ENCODE measurements around the gene UPP2. TPM values are rescaled to one million over a fixed set of nuclear protein-coding genes. Genes with fewer than 3 reads are reported as not detected.

The UPP2 gene
- total and polyA plus RNA-seq, 2 experiments from 2014 or later, result 0.70 TPM; not detected in 1

GRCh38 chr2:158112992-158113391 is 11.3 kb downstream of the UPP2 start:
- TF ChIP-seq EZH2phosphoT487 (IDR thresholded peaks at IDR 0.05; ENCODE audit: low read depth, severe bottlenecking, unreplicated experiment) (no peak), CTCF (IDR thresholded peaks at IDR 0.05; ENCODE audit: poor library complexity) (no peak), EZH2 (IDR thresholded peaks at IDR 0.05; ENCODE audit: borderline replicate concordance) (no peak)
- no peak for DNase-seq (ENCODE audit: low spot score)
- H3K9me2 ChIP-seq (replicated peaks; ENCODE audit: insufficient read depth), result no peaks in the 10 kb centered on the region
- H3K79me2 ChIP-seq, result no peaks in the 10 kb centered on the region
- H3K27ac ChIP-seq, result no peak overlapping the region
- WGBS (ENCODE audit: low lambda C conversion rate, missing lambda C conversion rate), result 62% methylated on average over 4 of the region's 4 CpGs
- H3K4me3 ChIP-seq, result no peak overlapping the region
- no peak overlapping the region for H3K4me2 ChIP-seq
- no peak overlapping the region for H2AFZ ChIP-seq
- no peaks in the 10 kb centered on the region for H3K36me3 ChIP-seq (replicated peaks; ENCODE audit: insufficient read depth, low read depth)
- no peaks in the 10 kb centered on the region for H3K4me1 ChIP-seq (ENCODE audit: insufficient read depth)
- no peaks in the 10 kb centered on the region for H3K9me3 ChIP-seq (ENCODE audit: low read depth)
- H4K20me1 ChIP-seq (ENCODE audit: insufficient read depth, poor library complexity, severe bottlenecking), result no peaks in the 10 kb centered on the region
- no peaks in the 10 kb centered on the region for H3K27me3 ChIP-seq

- H3K79me2 ChIP-seq, result no peaks in the 10 kb centered on the region
- WGBS (ENCODE audit: low lambda C conversion rate, missing lambda C conversion rate), result 77% methylated on average over 4 of the region's 4 CpGs
- no peak overlapping the region for H3K4me3 ChIP-seq
- no peak overlapping the region for H3K4me2 ChIP-seq
- no peak overlapping the region for H3K27ac ChIP-seq
- no peaks in the 10 kb centered on the region for H3K9me2 ChIP-seq (replicated peaks; ENCODE audit: insufficient read depth)
- no peak for TF ChIP-seq EZH2 (IDR thresholded peaks at IDR 0.05; ENCODE audit: borderline replicate concordance)
- no peaks in the 10 kb centered on the region for H3K36me3 ChIP-seq (replicated peaks; ENCODE audit: insufficient read depth, low read depth)
- no peaks in the 10 kb centered on the region for H3K9me3 ChIP-seq (ENCODE audit: low read depth)
- no peaks in the 10 kb centered on the region for H3K27me3 ChIP-seq
- H4K20me1 ChIP-seq (ENCODE audit: insufficient read depth, poor library complexity, severe bottlenecking), result no peaks in the 10 kb centered on the region
- H2AFZ ChIP-seq, result no peak overlapping the region
- no peak for DNase-seq (ENCODE audit: low spot score)
- H3K4me1 ChIP-seq (ENCODE audit: insufficient read depth), result no peaks in the 10 kb centered on the region
Observed at GRCh38 chr2:158113741-158114295, 12.1 kb downstream of the UPP2 start.

DNA sequence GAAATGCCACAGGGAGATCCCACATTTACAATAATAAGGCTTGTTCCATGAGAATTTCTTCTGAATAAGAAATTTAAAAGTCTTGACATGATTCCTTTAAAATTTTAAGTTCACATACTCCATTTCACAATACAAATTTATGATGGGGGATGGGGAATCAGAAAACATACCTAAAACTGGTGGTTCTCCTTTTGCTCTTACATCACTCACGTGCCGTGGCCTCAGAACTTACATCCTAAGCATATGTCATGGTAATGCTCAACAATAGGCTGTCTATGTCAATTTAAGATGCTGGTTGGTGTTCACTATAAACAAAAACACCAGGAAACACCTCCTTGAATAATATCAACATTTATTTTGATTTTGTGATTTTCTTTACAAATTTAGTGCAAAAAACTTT is 12.8 kb downstream of the UPP2 start:
- Histone ChIP-seq H3K9me2 (replicated peaks; ENCODE audit: insufficient read depth) (no peaks in the 10 kb centered on the region), H3K36me3 (replicated peaks; ENCODE audit: insufficient read depth, low read depth) (no peaks in the 10 kb centered on the region), H3K27me3 (no peaks in the 10 kb centered on the region), H4K20me1 (ENCODE audit: insufficient read depth, poor library complexity, severe bottlenecking) (no peaks in the 10 kb centered on the region), H2AFZ (no peak overlapping the region), H3K4me3 (no peak overlapping the region), H3K27ac (no peak overlapping the region), H3K9me3 (ENCODE audit: low read depth) (no peaks in the 10 kb centered on the region), H3K79me2 (no peaks in the 10 kb centered on the region), H3K4me2 (no peak overlapping the region), H3K4me1 (ENCODE audit: insufficient read depth) (no peaks in the 10 kb centered on the region)
- 92% methylated on average over 2 of the region's 2 CpGs for whole genome bisulfite sequencing (ENCODE audit: low lambda C conversion rate, missing lambda C conversion rate)
- no peak for TF ChIP-seq CTCF (IDR thresholded peaks at IDR 0.05; ENCODE audit: poor library complexity)
- TF ChIP-seq EZH2 (IDR thresholded peaks at IDR 0.05; ENCODE audit: borderline replicate concordance), result no peak
- TF ChIP-seq EZH2phosphoT487 (IDR thresholded peaks at IDR 0.05; ENCODE audit: low read depth, severe bottlenecking, unreplicated experiment), result no peak
- DNase-seq (ENCODE audit: low spot score), result no peak

DNA sequence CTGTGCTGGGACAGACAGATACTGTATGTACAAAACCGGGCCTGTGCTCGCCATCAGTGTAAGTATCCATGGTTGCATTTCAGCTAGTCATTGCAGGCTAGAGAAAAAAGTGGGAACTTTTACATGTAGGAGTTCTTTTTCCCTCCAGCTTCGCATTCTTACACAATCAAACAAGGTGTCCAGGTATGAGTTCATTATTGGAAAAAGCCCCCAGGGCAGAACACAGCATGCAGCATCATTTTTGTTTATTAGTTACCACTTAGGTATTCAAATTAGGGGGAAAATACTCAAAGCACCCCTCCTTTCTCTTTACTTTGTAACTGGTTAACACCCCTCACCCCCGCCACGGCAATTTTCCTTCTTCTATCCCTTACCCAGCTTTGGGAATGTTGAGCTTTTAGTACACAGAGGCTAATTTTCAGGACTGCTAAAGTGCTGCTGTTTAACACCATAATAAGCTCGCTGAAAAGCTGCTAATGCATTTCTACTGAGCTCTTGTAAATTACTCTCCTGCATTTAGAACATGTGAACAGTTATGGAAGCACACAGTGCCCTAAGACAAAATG is 13.6 kb downstream of the UPP2 start:
- Histone ChIP-seq H3K36me3 (replicated peaks; ENCODE audit: insufficient read depth, low read depth) (no peaks in the 10 kb centered on the region), H3K79me2 (no peaks in the 10 kb centered on the region), H3K4me3 (no peak overlapping the region), H3K4me2 (no peak overlapping the region), H3K27me3 (no peaks in the 10 kb centered on the region), H3K4me1 (ENCODE audit: insufficient read depth) (no peaks in the 10 kb centered on the region), H2AFZ (no peak overlapping the region), H4K20me1 (ENCODE audit: insufficient read depth, poor library complexity, severe bottlenecking) (no peaks in the 10 kb centered on the region), H3K9me3 (ENCODE audit: low read depth) (no peaks in the 10 kb centered on the region), H3K27ac (no peak overlapping the region), H3K9me2 (replicated peaks; ENCODE audit: insufficient read depth) (no peaks in the 10 kb centered on the region)
- 73% methylated on average over 6 of the region's 6 CpGs for WGBS (ENCODE audit: low lambda C conversion rate, missing lambda C conversion rate)
- DNase-seq (ENCODE audit: low spot score), result no peak
- no peak for TF ChIP-seq EZH2phosphoT487 (IDR thresholded peaks at IDR 0.05; ENCODE audit: low read depth, severe bottlenecking, unreplicated experiment)
- no peak for TF ChIP-seq EZH2 (IDR thresholded peaks at IDR 0.05; ENCODE audit: borderline replicate concordance)
- TF ChIP-seq CTCF (IDR thresholded peaks at IDR 0.05; ENCODE audit: poor library complexity), result no peak

Data from hepatocyte (in vitro differentiated cells).